22Rv1 (cell line): ENCODE results near the gene C1orf52.
A peak's percentile ranks its signal among the peaks of the same experiment; 100 is the strongest.

Experiments
- CTCF ChIP-seq: fragments of 450-650 bp; IDR thresholded peaks from 2 replicates; pipeline ENCODE4 v1.5.1; 2017; ENCODE audit warnings: mild to moderate bottlenecking
- ZFX ChIP-seq: fragments of 450-650 bp; IDR thresholded peaks from 2 replicates; pipeline ENCODE4 v1.6.1; 2017; ENCODE audit warnings: antibody characterized with exemption, borderline replicate concordance

DNA sequence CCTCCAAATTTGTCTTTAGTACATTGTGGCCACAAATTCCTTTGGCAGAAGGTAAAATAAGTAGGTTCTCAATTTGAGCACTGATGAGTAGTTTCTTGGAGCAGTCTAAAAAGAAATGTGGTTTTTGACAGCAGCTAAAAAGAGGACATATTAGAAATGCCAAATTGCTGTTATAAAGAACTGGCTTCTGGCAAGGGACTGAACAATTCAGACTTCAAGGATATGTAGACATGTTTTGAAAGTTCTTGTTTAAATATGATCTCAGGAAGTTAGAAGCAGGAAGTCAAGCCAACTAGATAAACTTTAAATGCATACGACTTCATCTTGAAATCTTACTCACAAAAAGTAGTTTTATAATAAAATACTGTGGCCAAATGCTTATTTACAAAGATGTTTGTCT is 18.8 kb downstream of the C1orf52 start:
- peak; percentile 29 for TF ChIP-seq CTCF
- no peak for TF ChIP-seq ZFX
